Gastroesophageal sphincter (tissue), 4 donors: ENCODE results near the gene SNAP29. TPM values are rescaled to one million over a fixed set of nuclear protein-coding genes. Genes with fewer than 3 reads are reported as not detected.
"Not testable (repeated sequence)": the region's sequence is repeated elsewhere in the genome, so short reads cannot be mapped to it uniquely, and the experiment has no call there.

Source experiments
- ATAC-seq: fragments of 150-250 bp; one replicate; pipeline ENCODE4 v1.9.1; 2016; ENCODE audit warnings: mild to moderate bottlenecking, moderate library complexity
- H3K27ac ChIP-seq, 4 donors: fragments of 200-600 bp; sonication (generic) in 3 of 4; 1 replicate in 3 of 4; 2 replicates in 1 of 4; pipeline ENCODE4 v1.5.1; 2016 to 2019
- H3K27me3 ChIP-seq: fragments of 200-600 bp; sonication (generic); one replicate; pipeline ENCODE4 v1.5.1; 2019
- H3K36me3 ChIP-seq, 2 donors: fragments of 200-600 bp; sonication (generic); one replicate each; pipeline ENCODE4 v1.5.1; 2019; ENCODE audit warnings: control low read depth in 1 of 2
- H3K4me1 ChIP-seq, 3 donors: fragments of 200-600 bp; sonication (generic); 1 replicate in 2 of 3; 2 replicates in 1 of 3; pipeline ENCODE4 v1.5.1; 2016 to 2019; ENCODE audit warnings: control low read depth in 2 of 3
- H3K4me3 ChIP-seq, 2 donors: fragments of 200-600 bp; sonication (generic); one replicate each; pipeline ENCODE4 v1.5.1; 2019; ENCODE audit warnings: mild to moderate bottlenecking in 1 of 2, moderate library complexity in 1 of 2
- H3K9me3 ChIP-seq, 3 donors: fragments of 200-600 bp; sonication (generic); one replicate each; pipeline ENCODE4 v1.5.1; 2017 to 2019; ENCODE audit warnings: control low read depth in 2 of 3
- EP300 ChIP-seq: sonication (generic); formaldehyde crosslinking; IDR thresholded peaks from one replicate; pipeline ENCODE4 v1.6.1; 2017; ENCODE audit warnings: antibody characterized with exemption, mild to moderate bottlenecking
- POLR2A ChIP-seq, 2 donors: fragments of 450-650 bp; IDR thresholded peaks; one replicate each; pipeline ENCODE4 v1.6.1; 2017; ENCODE audit warnings: antibody characterized with exemption in 2 of 2, mild to moderate bottlenecking in 2 of 2, moderate library complexity in 1 of 2
- POLR2AphosphoS5 ChIP-seq: sonication (generic); formaldehyde crosslinking; IDR thresholded peaks from one replicate; pipeline ENCODE4 v1.6.1; 2017; ENCODE audit warnings: antibody characterized with exemption
- WGBS, 2 donors: methylation state at CpG; one replicate each; pipeline ENCODE4 v1.1.5; 2018; ENCODE audit warnings: low coverage in 1 of 2; 5-methylcytosine and 5-hydroxymethylcytosine counted together
- total RNA-seq, 4 donors: library from RNA; depleted of rRNA; stranded (reverse); fragments of >200 nt; gene quantifications; one replicate each; pipeline ENCODE4 v1.1.0, GENCODE V29; 2016
- TF ChIP-seq, protein P1 (sequence below), 4 experiments: fragments of 200-600 bp in 2 of 4; fragments of 450-650 bp in 2 of 4; sonication (generic) in 1 of 4; IDR thresholded peaks; one replicate each; pipeline ENCODE4 v1.5.1; 2017 to 2019; ENCODE audit warnings: antibody characterized with exemption in 4 of 4, mild to moderate bottlenecking in 2 of 4, moderate library complexity in 2 of 4

Gene SNAP29
- total RNA-seq, 4 donors from 2014 or later: 22.1 to 33.8 (median 27.1) TPM

DNA sequence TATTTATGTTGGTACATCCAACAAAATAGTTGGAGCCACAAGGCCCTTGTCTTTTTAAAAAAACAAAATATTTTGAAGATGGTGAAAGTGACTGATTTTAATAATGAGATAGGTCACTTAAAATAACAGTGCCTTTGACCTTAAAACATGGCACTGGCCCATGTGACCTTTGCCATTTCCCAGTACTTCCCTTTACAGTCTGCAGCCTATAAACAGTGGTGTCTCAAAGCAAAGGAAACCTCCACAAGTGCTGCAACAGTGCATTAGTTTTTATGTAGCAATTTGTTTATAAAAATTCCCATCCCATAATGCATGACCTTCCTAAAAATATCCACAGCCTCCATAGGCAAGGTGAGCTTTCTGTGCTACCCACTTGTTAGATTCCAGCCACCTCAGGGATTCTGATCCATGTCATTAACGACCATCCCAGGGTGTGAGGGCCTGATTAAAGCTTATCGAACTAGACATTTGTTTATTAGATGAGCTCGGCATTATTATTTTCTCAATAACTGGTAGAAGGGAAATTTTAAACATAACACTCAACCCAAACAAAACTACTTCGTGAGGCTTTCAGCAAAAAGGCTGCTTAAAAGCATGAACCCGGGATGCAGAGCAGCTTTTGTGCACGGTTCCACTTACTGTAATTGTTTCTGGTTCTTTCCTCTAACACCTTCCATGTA, 30.4 kb downstream of the SNAP29 start:
- H3K27me3 ChIP-seq: no peaks in the 10 kb centered on the region
- no peak overlapping the region for H3K4me3 ChIP-seq
- H3K36me3 ChIP-seq: peaks cover 0 to 54% of the 10 kb centered on the region in 2 donors
- H3K4me1 ChIP-seq: peaks cover 0 to 10% (median 0%) of the 10 kb centered on the region in 3 donors
- H3K27ac ChIP-seq: no peak overlapping the region
- WGBS, 2 donors: 55 to 65% methylated on average over 5 to 6 of the region's 6 CpGs
- TF ChIP-seq POLR2AphosphoS5: no peak
- no peak for ATAC-seq
- no peaks in the 10 kb centered on the region for H3K9me3 ChIP-seq

DNA sequence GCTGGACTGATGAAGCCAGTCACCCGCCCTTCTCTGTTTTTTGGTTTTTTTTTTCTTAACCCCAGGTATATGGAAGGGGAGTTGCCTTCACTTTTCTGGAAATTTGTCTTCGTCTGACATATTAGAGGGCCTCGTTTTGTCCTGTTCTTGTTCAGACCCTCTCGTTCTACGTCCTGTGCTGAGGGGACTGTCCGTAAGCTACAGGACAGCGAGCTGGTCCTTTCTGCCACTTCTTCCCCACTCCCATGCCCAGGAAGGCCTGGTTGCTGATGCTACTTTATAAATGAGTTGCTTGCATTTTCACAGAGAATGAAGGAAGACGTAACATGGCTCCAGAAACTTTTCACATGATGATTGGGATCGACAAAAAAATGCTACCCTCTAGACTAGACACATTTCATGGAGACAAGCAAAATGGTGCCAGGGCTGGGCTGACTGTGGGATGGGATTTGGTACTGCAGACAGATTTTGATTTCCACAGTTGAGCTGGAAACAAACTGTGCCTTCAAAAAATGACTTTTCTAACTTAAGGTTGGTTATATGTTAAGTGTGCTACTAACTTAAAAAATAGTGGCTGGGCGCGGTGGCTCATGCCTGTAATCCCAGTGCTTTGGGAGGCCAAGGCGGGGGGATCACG, 31.2 kb downstream of the SNAP29 start:
- TF ChIP-seq POLR2AphosphoS5: no peak
- no peak for TF ChIP-seq EP300
- TF ChIP-seq, protein P1, sequence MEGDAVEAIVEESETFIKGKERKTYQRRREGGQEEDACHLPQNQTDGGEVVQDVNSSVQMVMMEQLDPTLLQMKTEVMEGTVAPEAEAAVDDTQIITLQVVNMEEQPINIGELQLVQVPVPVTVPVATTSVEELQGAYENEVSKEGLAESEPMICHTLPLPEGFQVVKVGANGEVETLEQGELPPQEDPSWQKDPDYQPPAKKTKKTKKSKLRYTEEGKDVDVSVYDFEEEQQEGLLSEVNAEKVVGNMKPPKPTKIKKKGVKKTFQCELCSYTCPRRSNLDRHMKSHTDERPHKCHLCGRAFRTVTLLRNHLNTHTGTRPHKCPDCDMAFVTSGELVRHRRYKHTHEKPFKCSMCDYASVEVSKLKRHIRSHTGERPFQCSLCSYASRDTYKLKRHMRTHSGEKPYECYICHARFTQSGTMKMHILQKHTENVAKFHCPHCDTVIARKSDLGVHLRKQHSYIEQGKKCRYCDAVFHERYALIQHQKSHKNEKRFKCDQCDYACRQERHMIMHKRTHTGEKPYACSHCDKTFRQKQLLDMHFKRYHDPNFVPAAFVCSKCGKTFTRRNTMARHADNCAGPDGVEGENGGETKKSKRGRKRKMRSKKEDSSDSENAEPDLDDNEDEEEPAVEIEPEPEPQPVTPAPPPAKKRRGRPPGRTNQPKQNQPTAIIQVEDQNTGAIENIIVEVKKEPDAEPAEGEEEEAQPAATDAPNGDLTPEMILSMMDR (IDR thresholded peaks at IDR 0.05): no peak
- TF ChIP-seq POLR2A (IDR thresholded peaks at IDR 0.05): no peak
- Histone ChIP-seq H3K27me3 (no peaks in the 10 kb centered on the region), H3K27ac (no peak overlapping the region), H3K36me3 (peaks cover 0 to 46% of the 10 kb centered on the region in 2 donors), H3K9me3 (no peaks in the 10 kb centered on the region), H3K4me1 (peaks cover 0 to 10% (median 0%) of the 10 kb centered on the region in 3 donors), H3K4me3 (no peak overlapping the region)
- 57 to 100% methylated on average over 1 to 4 of the region's 13 CpGs for WGBS, 2 donors
- ATAC-seq: no peak

DNA sequence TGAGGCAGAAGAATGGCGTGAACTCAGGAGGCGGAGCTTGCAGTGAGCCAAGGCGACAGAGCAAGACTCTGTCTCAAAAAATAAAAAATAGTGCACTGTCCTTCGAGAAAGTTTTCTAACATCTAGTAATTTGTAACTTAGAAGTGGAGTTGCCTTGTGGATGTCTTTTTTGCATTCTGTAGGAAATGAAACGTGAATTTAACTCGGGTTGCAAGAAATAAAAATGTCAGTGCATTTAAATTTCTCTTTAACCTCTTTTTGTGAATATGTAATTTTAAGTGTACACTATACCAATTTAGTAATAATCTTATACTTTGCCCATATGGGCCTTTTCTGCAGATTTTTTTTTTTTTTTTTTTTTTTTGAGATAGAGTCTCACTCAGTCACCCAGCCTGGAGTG, 32.2 kb downstream of the SNAP29 start:
- no peaks in the 10 kb centered on the region for H3K9me3 ChIP-seq
- H3K27me3 ChIP-seq: no peaks in the 10 kb centered on the region
- no peak overlapping the region for H3K27ac ChIP-seq
- 84 to 93% methylated on average over 5 to 6 of the region's 6 CpGs for WGBS, 2 donors
- TF ChIP-seq EP300 (no peak), POLR2AphosphoS5 (no peak), POLR2A (IDR thresholded peaks at IDR 0.05) (no peak)
- TF ChIP-seq, protein P1 (IDR thresholded peaks at IDR 0.05): no peak
- ATAC-seq: no peak
- H3K36me3 ChIP-seq: peaks cover 0 to 41% of the 10 kb centered on the region in 2 donors
- H3K4me3 ChIP-seq: no peak overlapping the region
- H3K4me1 ChIP-seq: peaks cover 0 to under 1% (median 0%) of the 10 kb centered on the region in 3 donors

DNA sequence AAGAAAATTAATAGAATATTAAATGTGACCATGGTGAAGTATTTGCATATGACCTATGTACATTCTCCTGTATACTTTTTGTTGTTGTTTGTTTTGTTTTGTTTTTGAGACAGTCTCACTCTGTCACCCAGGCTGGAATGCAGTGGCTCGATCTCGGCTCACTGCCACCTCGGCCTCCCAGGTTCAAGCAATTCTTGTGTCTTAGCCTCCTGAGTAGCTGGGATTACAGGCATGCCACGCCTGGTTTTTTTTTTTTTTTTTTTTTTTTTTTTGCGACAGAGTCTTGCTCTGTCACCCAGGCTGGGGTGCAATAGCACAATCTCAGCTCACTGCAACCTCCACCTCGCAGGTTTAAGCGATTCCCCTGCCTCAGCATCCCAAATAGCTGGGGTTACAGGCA, 38.9 kb downstream of the SNAP29 start:
- H3K27ac ChIP-seq, ATAC-seq, H3K4me3 ChIP-seq, H3K4me1 ChIP-seq, H3K9me3 ChIP-seq, H3K36me3 ChIP-seq, H3K27me3 ChIP-seq: not testable (repeated sequence)
- WGBS, 2 donors: 75 to 79% methylated on average over 4 of the region's 7 CpGs

DNA sequence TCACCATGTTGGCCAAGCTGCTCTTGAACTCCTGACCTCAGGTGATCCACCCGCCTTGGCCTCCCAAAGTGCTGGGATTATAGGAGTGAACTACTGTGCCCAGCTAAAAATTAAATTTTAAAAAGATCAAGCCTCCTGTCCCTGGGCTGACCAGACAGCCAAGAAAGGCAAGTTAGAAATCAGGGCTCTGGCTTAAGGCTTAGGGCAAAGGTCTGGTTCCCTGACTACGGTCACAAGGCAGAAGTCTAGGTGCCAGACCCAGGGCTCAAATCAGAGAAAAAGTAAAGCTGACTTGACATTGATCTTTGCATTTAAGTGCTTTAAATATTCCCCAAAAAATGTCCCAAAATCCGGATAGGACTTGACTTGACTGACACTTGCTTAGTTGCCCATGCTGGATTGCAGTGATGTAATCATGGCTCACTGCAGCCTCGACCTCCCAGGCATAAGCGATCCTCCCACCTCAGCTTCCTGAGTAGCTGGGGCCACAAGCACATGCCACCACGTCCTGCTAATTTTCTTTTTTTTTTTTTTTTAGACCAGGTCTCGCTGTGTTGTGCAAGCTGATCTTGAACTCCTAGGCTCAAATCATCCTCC, 41.1 kb downstream of the SNAP29 start:
- ATAC-seq: no peak
- Histone ChIP-seq H3K27me3 (no peaks in the 10 kb centered on the region), H3K4me1 (no peaks in the 10 kb centered on the region), H3K4me3 (no peak overlapping the region), H3K36me3 (no peaks in the 10 kb centered on the region), H3K27ac (no peak overlapping the region), H3K9me3 (no peaks in the 10 kb centered on the region)
- TF ChIP-seq EP300 (no peak), POLR2AphosphoS5 (no peak), POLR2A (IDR thresholded peaks at IDR 0.05) (no peak)
- TF ChIP-seq, protein P1 (IDR thresholded peaks at IDR 0.05): no peak
- 77 to 78% methylated on average over 6 of the region's 7 CpGs for WGBS, 2 donors

DNA sequence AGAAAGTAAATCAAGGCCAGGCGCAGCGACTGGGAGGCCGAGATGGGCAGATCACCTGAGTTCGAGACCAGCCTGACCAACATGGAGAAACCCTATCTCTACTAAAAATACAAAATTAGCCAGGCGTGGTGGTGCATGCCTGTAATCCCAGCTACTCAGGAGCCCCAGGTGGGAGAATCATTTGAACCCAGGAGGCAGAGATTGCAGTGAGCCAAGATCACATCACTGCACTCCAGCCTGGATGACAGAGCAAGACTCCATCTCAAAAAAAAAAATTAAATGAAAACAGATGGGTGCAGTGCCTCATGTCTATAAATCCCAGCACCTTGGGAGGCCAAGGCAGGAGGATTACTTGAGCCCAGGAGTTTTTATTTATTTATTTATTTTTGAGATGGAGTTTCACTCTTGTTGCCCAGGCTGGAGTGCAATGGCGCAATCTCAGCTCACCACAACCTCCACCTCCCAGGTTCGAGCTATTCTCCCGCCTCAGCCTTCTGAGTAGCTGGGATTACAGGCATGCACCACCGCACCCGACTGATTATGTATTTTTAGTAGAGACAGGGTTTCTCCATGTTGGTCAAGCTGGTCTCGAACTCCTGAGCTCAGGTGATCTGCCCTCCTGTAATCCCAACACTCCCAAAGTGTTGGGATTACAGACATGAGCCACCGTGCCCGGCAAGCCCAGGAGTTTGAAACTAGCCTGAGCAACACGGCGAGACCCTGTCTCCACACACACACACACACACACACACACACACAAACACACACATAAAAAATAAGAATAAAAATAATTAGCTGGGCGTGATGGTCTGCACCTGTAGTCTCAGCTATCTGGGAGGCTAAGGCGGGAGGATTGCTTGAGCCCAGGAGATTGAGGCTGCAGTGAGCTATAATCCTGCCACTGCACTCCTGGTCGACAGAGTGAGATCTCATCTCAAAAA, 42.6 kb downstream of the SNAP29 start:
- not testable (repeated sequence) for H3K36me3 ChIP-seq, H3K27ac ChIP-seq, H3K4me1 ChIP-seq, H3K4me3 ChIP-seq, H3K27me3 ChIP-seq, ATAC-seq, H3K9me3 ChIP-seq
- 83 to 100% methylated on average over 1 to 16 of the region's 18 CpGs for WGBS, 2 donors
